HG02588 (cell line): Measurements from ENCODE around the gene RHBDL1.

ENCODE experiments used
- ATAC-seq: cut with Tn5 transposase; IDR thresholded peaks from one replicate; pipeline ENCODE4 v1.9.1; 2021; ENCODE audit warnings: mild to moderate bottlenecking, moderate library complexity; ENCODE audit not compliant: unreplicated experiment

The RHBDL1 gene

GRCh38 chr16:716768-717325 lies 41.4 kb downstream of the RHBDL1 start:
- no peak for ATAC-seq

DNA sequence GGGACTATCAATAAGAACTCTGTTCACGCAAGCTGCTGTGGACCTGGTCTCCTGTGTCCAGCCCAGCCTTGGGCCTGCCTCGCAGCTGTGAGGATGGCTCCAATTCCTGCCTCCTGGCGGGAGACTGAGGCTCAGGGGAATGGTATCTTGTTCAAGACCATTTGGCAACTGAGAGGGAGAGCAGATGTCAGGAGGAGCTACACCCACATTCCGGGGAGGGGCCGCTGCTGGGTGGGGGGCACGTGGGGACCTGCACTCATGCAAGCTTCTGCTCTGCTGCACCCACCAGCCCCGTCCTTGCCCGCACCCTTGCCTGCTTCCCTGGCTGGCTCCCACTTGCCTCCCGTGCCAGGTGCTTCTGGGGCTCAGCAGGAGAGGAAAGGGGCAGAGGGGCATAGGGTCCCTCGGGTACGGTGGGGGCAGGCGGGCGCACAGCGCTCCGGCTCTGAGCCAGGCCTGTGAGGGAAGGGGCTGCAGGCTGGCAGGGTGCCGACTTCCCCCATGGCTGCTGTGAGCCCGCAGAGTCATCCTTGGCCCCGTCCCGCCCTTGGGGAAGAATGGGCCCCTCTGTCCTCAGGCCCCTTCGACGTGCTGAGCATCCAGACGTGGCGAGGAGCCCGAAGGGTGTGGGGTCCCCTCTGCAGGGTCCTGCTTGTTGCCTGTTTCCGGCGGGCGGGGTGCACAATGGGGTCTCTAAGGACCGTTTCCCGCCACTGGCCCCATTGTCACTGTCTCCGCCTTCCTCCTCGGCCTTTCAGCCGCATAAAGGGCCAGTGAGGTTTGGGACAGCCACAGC lies 42.2 kb downstream of the RHBDL1 start:
- no peak for ATAC-seq

GRCh38 chr16:718389-718788 lies 42.9 kb downstream of the RHBDL1 start:
- ATAC-seq: no peak

- ATAC-seq: no peak
Observed at GRCh38 chr16:718922-719321, 43.5 kb downstream of the RHBDL1 start.

GRCh38 chr16:719815-720446 lies 44.5 kb downstream of the RHBDL1 start:
- no peak for ATAC-seq

GRCh38 chr16:720447-720989 lies 45.0 kb downstream of the RHBDL1 start:
- peak; percentile 16 for ATAC-seq

DNA sequence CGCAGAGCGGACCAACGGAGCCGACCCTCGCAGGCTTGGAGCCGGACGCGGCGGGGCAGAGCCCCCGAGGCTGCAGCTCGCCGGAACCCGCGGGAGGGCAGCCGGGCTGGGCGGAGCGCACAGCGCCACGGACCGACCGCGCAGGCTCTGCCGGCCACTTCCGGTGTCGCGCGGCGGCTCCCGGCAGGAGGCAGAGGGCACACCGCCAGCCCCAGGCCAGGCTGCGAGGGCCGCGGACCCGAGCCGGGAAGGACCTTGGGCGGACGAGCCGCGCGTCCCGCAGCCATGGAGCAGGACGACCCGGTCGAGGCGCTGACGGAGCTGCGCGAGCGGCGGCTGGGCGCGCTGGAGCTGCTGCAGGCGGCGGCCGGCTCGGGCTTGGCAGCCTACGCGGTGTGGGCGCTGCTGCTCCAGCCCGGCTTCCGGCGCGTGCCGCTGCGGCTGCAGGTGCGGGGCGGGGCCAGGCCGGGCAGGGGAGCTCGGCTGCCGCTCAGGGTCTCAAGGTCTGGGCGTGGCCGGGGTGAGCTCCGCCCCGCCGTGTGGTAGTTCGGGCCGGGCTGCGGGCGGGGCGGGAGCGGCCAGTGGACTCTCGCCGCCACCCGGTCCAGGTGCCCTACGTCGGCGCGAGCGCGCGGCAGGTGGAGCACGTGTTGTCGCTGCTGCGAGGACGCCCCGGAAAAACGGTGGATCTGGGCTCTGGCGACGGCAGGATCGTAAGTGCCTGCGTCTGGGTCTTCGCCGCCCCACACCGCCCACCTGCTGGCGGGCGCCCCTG lies 45.7 kb downstream of the RHBDL1 start, which contains the start of gene ANTKMT:
Gene ANTKMT, plus strand, starts transcription at position 157 of the 775 bp plus-strand sequence. Its CDS starts 129 bp downstream, at position 286.
- peak; percentile 69 for ATAC-seq

GRCh38 chr16:721765-722540 lies 46.5 kb downstream of the RHBDL1 start:
- ATAC-seq: no peak

GRCh38 chr16:722835-723633 lies 47.6 kb downstream of the RHBDL1 start:
- no peak for ATAC-seq

GRCh38 chr16:723695-724094 lies 48.2 kb downstream of the RHBDL1 start:
- no peak for ATAC-seq

DNA sequence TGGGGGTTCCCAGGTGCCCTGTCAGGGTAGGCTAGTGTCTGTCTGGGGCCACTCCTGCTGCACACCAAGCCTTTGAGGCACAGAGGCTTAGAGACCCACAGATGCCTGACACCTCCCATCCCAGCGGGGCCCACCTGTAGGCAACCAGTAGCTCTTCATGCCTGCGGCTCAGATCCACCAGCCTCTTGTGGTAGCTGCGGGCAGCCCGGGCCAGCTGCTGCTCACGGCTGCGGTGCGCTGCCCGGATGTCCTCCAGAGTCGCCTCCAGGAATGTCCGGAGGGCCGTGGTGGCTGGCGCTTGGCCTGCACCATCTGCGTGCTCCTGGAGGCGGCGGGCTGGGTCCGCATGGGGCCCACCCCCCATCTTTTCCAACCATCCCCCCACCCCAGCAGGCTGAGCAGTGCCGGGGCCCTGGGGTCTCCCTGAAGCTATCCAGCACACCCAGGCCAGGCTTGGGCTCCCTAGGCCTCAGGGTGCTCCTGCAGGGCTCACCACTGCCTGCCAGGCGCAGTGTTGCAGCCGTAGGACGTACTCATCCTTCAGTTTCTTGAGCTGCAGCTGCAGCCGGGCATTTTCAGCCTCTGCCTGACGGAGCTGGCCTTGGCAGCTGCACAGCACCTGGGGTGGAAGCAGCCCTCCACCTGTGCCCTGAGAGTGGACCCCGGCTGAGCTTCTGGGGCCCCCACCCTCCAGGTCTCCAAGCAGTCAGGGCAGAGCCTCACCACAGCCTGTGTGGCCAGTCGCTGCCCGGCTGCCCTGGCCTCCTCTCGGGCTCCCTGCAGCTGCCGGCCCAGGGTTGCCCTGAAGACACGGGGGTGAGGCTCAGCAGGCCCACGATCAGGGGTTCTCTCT lies 48.9 kb downstream of the RHBDL1 start:
- no peak for ATAC-seq

DNA sequence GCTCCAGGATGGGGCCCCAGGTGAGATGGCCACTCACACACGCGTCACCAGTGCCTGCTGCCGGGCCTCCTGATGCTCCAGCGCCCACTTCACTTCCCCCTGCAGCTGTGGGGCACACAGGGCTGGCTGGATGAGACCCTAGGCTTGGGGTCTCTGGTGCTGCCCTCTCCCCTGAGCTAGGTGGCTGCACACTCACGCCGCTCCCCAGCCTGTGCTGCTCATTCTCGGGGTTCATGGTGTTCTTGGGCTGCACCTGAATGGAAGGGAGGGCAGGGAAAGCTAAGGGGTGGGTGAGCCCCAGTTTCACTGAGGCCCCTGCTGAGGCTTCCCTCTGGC lies 49.5 kb downstream of the RHBDL1 start:
- ATAC-seq: no peak

- no peak for ATAC-seq
Observed at GRCh38 chr16:725463-726187, 50.2 kb downstream of the RHBDL1 start.

DNA sequence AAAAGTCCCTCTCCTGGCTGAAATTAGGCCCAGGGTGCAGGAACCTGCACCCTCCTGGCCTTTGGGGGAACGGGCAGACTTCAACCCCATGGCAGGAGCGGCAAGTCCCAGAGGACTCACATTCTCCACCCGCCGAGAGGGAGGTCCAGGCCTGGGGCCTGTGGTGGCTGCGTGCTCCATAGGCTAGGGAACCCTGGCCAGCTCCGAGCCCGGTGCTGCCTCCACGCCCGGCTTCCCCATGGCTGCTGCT lies 50.6 kb downstream of the RHBDL1 start:
- ATAC-seq: no peak

DNA sequence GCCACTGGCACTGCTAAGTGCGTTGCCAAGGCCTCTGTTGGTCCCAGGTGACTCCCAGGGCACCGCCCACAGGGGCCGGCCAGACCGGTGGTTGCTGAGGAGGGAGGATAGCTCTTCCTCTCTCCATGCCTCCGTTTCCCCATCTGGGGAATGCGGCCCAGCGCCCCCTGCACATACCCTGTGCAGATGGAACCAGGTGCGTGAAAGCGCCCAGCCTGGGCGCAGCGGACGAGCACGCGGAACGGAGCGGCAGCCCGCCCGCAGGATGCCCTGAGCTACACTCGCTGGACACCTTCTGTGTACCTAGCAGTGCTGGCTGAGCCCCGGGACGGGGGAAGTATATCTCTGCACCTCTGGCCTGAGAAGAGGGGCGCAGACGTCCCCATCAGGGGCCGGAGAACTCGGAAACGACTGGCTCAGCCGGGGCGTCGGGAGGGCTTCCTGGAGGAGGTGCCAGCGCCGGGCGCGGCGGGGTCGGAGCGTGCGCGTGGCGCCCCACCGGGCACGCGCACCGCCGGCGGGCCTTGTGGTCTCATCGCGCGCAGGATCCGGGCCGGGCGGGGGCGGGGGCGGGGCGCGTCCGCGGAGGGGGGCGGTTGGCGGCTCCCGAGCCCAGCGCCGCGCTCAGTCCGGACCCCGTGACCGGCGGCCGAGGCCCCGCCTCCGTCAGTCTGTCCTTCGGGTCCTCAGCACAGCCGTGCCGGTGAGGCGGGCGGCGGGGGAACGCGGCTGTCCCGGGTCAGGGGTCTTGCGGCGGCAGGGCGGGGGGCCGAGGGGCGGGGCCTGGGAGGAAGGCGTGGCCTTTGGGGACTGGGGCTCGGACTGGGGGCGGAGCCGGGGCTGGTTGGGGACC lies 51.2 kb downstream of the RHBDL1 start, which contains the start of the genes CCDC78 and HAGHL:
Gene CCDC78, minus strand, starts transcription at position 6 of the 853 bp plus-strand sequence. CDS start 76 bp downstream, outside the sequence.
Gene HAGHL, plus strand, starts transcription at position 669 of the 853 bp plus-strand sequence. CDS start 404 bp downstream, outside the sequence.
- ATAC-seq: no peak

GRCh38 chr16:727291-727977 lies 52.0 kb downstream of the RHBDL1 start:
- ATAC-seq: no peak
